GM23338 (cell line): Measurements from ENCODE around the gene NDUFA7. TPM values are rescaled to one million over a fixed set of nuclear protein-coding genes. Genes with fewer than 3 reads are reported as not detected.
"Not testable (repeated sequence)": the region's sequence is repeated elsewhere in the genome, so short reads cannot be mapped to it uniquely, and the experiment has no call there.

Experiments used
- ATAC-seq: fragments of 200-7000 bp; cut with Tn5 transposase; 3 replicates; pipeline ENCODE4 v1.9.1; 2020
- DNase-seq: peaks from one replicate; pipeline ENCODE4 v3.0.0-alpha.2; 2015; ENCODE audit warnings: low spot score
- H2AFZ ChIP-seq: fragments of 200-600 bp; sonication (generic); 2 replicates; pipeline ENCODE4 v1.8.0; 2016; ENCODE audit warnings: antibody characterized with exemption, mild to moderate bottlenecking, moderate library complexity
- H3F3A ChIP-seq: fragments of 200-600 bp; sonication (generic); replicated peaks from 2 replicates; pipeline ENCODE4 v1.8.0; 2017; ENCODE audit warnings: antibody characterized with exemption, mixed run types, low read depth
- H3K27ac ChIP-seq: fragments of 200-600 bp; sonication (generic); 2 replicates; pipeline ENCODE4 v1.6.1; 2016; ENCODE audit warnings: low read depth
- H3K27me3 ChIP-seq: fragments of 200-600 bp; sonication (generic); 2 replicates; pipeline ENCODE4 v1.8.0; 2016; ENCODE audit warnings: mild to moderate bottlenecking, mixed run types, moderate library complexity; ENCODE audit not compliant: insufficient read depth
- H3K36me3 ChIP-seq: fragments of 200-600 bp; sonication (generic); 2 replicates; pipeline ENCODE4 v1.8.0; 2016; ENCODE audit warnings: mild to moderate bottlenecking; ENCODE audit not compliant: insufficient read depth
- H3K4me1 ChIP-seq: fragments of 200-600 bp; sonication (generic); 2 replicates; pipeline ENCODE4 v1.8.0; 2016; ENCODE audit warnings: mild to moderate bottlenecking, moderate library complexity; ENCODE audit not compliant: insufficient read depth
- H3K4me2 ChIP-seq: fragments of 200-600 bp; sonication (generic); 2 replicates; pipeline ENCODE4 v1.7.1; 2017; ENCODE audit warnings: mixed run types
- H3K4me3 ChIP-seq: fragments of 200-600 bp; sonication (generic); 2 replicates; pipeline ENCODE4 v1.6.1; 2016; ENCODE audit warnings: mixed run types
- H3K79me2 ChIP-seq: fragments of 200-600 bp; sonication (generic); replicated peaks from 2 replicates; pipeline ENCODE4 v1.8.0; 2017; ENCODE audit warnings: mild to moderate bottlenecking; ENCODE audit not compliant: insufficient read depth
- H3K9me2 ChIP-seq: fragments of 200-600 bp; sonication (generic); 2 replicates; pipeline ENCODE4 v1.8.0; 2017; ENCODE audit not compliant: insufficient read depth
- H4K20me1 ChIP-seq: fragments of 200-600 bp; sonication (generic); replicated peaks from 2 replicates; pipeline ENCODE4 v1.8.0; 2017; ENCODE audit warnings: mild to moderate bottlenecking; ENCODE audit not compliant: insufficient read depth
- H3K27ac Mint-ChIP-seq: 2 replicates; pipeline ENCODE4 v1.8.0; 2020; ENCODE audit warnings: inconsistent platforms, mild to moderate bottlenecking, moderate library complexity, mixed read lengths
- H3K27me3 Mint-ChIP-seq: 3 replicates; pipeline ENCODE4 v1.8.0; 2022; ENCODE audit warnings: low read depth, mild to moderate bottlenecking, moderate library complexity, mixed read lengths, inconsistent platforms; ENCODE audit not compliant: insufficient read depth, poor library complexity
- H3K36me3 Mint-ChIP-seq: 3 replicates; pipeline ENCODE4 v1.8.0; 2021; ENCODE audit warnings: low read depth, mild to moderate bottlenecking, inconsistent platforms, moderate library complexity, mixed read lengths
- H3K4me1 Mint-ChIP-seq: 3 replicates; pipeline ENCODE4 v1.8.0; 2020; ENCODE audit warnings: mild to moderate bottlenecking, inconsistent platforms, mixed read lengths
- H3K4me3 Mint-ChIP-seq: 3 replicates; pipeline ENCODE4 v1.8.0; 2021; ENCODE audit warnings: moderate library complexity, mild to moderate bottlenecking, inconsistent platforms, mixed read lengths
- H3K9me3 Mint-ChIP-seq: 3 replicates; pipeline ENCODE4 v1.8.0; 2020; ENCODE audit warnings: moderate library complexity, mild to moderate bottlenecking, inconsistent platforms, mixed read lengths
- CREB1 ChIP-seq: fragments of 250-450 bp; sonication (Bioruptor Pico); IDR thresholded peaks from 2 replicates; pipeline ENCODE4 v1.5.0; 2020; ENCODE audit warnings: low read depth, mild to moderate bottlenecking, moderate library complexity
- EZH2 ChIP-seq: fragments of 200-600 bp; sonication (generic); IDR thresholded peaks from one replicate; pipeline ENCODE4 v1.8.0; 2017; ENCODE audit warnings: antibody characterized with exemption, mild to moderate bottlenecking, low read depth; ENCODE audit not compliant: unreplicated experiment
- EZH2phosphoT487 ChIP-seq: fragments of 200-600 bp; sonication (generic); IDR thresholded peaks from one replicate; pipeline ENCODE4 v1.8.1; 2018; ENCODE audit warnings: antibody characterized with exemption; ENCODE audit not compliant: unreplicated experiment
- JUNB ChIP-seq: IDR thresholded peaks from one replicate; pipeline ENCODE4 v1.6.1; 2016; ENCODE audit warnings: antibody characterized with exemption; ENCODE audit not compliant: unreplicated experiment
- STAT1 ChIP-seq: IDR thresholded peaks from one replicate; pipeline ENCODE4 v1.6.1; 2016; ENCODE audit warnings: antibody characterized with exemption; ENCODE audit not compliant: unreplicated experiment
- polyA plus RNA-seq: library from polyadenylated mRNA; unstranded; fragments of >200 nt; fragmentation: Nextera tagmentation; extraction: Ambion mirVana; gene quantifications from 2 replicates; pipeline ENCODE4 v1.2.1, GENCODE V29; 2016
- total RNA-seq: library from RNA; depleted of rRNA; stranded (reverse); fragments of >200 nt; shearing (Covaris generic); gene quantifications from 2 replicates; pipeline ENCODE4 v1.2.3, GENCODE V29; 2014
- TF ChIP-seq, protein P1 (sequence below): fragments of 250-450 bp; sonication (Bioruptor Pico); IDR thresholded peaks from 2 replicates; pipeline ENCODE4 v1.5.0; 2020; ENCODE audit warnings: mild to moderate bottlenecking, moderate library complexity
- TF ChIP-seq, protein P2 (sequence below): IDR thresholded peaks from one replicate; pipeline ENCODE4 v1.6.1; 2018; ENCODE audit warnings: antibody characterized with exemption; ENCODE audit not compliant: unreplicated experiment

The NDUFA7 gene
- total and polyA plus RNA-seq, 2 experiments from 2014 or later, result 35.1 to 344 TPM

DNA sequence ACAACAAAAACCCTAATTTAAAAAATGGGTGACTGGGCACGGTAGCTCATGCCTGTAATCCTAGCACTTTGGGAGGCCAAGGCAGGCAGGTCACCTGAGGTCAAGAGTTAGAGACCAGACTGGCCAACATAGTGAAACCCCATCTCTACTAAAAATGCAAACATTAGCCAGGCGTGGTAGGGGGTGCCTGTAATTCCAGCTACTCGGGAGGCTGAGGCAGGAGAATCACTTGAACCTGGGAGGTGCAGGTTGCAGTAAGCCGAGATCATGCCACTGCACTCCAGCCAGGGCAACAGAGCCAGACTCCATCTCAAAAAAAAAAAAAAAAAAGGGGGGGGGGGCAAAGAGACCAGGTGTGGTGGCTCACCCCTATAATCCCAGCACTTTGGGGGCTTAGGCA, 56.9 kb downstream of the NDUFA7 start:
- DNase-seq, H4K20me1 ChIP-seq, H3K9me3 Mint-ChIP-seq, H2AFZ ChIP-seq, H3K27ac Mint-ChIP-seq, H3K9me2 ChIP-seq, ATAC-seq, H3K4me2 ChIP-seq, H3K79me2 ChIP-seq, H3K4me3 ChIP-seq, H3K4me1 ChIP-seq, H3K27me3 ChIP-seq, H3K4me3 Mint-ChIP-seq, H3K36me3 ChIP-seq, H3K27ac ChIP-seq: not testable (repeated sequence)
- Mint-ChIP-seq H3K27me3 (peaks cover 13% of the 10 kb centered on the region), H3K4me1 (peaks cover 12% of the 10 kb centered on the region), H3K36me3 (peaks cover 25% of the 10 kb centered on the region)
- peaks cover 15% of the 10 kb centered on the region for H3F3A ChIP-seq

DNA sequence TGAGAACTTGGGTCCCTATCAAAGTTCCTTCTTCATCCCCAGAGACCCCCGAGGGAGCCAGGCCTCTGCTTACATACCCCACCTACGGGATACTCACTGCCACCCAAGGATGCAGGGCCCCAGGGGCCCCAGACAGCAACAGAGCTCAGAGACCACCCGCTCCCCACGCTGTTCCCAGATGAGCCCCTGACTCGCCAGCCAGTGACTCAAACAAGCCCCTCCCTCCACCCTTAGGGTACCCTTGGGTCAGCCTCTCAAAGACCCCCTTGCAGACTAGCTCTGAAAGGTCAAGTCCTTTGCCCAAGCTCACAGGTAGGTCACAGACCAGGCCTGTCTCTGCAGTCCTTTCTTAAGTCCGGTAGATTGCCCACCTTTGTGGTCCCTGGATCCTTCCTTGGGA, 58.7 kb downstream of the NDUFA7 start:
- Mint-ChIP-seq H3K36me3 (peaks cover 43% of the 10 kb centered on the region), H3K27ac (no peak overlapping the region), H3K4me3 (no peak overlapping the region), H3K9me3 (no peaks in the 10 kb centered on the region), H3K27me3 (peaks cover 13% of the 10 kb centered on the region), H3K4me1 (peaks cover 13% of the 10 kb centered on the region)
- peaks cover 13% of the 10 kb centered on the region for H3F3A ChIP-seq
- ATAC-seq (no peak), DNase-seq (no peak)
- no peak for TF ChIP-seq EZH2phosphoT487
- TF ChIP-seq JUNB, result no peak
- TF ChIP-seq CREB1 (CRISPR knock-in tag), result no peak
- H3K4me1 ChIP-seq, result 0 out of 2 replicates have a peak, but pooled peaks cover 6% of the 10 kb centered on the region
- H3K27me3 ChIP-seq, result no peaks in the 10 kb centered on the region
- H3K79me2 ChIP-seq, result no peaks in the 10 kb centered on the region
- no peak overlapping the region for H2AFZ ChIP-seq
- no peak overlapping the region for H3K4me3 ChIP-seq
- H3K27ac ChIP-seq, result no peak overlapping the region
- H4K20me1 ChIP-seq, result 0 out of 2 replicates have a peak, but pooled peaks cover 3% of the 10 kb centered on the region
- H3K4me2 ChIP-seq, result no peak overlapping the region
- no peaks in the 10 kb centered on the region for H3K9me2 ChIP-seq
- 0 out of 2 replicates have a peak, but pooled peaks cover 7% of the 10 kb centered on the region for H3K36me3 ChIP-seq

DNA sequence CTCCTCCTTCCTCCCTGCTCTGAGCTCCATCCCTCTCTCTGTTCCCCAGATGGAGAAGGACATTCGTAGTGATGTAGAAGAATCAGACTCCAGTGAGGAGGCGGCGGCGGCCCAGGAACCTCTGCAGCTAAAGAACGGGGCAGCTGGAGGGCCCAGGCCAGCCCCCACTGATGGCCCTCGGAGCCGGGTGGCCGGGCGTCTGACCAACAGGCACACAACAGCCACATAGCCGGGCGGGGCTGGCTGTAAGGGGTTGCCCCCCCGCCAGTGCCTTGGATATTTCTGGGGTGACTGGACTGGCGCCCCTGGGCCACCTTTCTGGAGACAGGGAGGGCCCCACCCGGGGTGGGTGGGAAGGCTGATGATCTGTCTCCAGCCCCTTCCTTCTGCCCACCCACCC, 59.3 kb downstream of the NDUFA7 start:
- Mint-ChIP-seq H3K27me3 (peaks cover 14% of the 10 kb centered on the region), H3K9me3 (no peaks in the 10 kb centered on the region), H3K4me3 (no peak overlapping the region), H3K36me3 (peaks cover 48% of the 10 kb centered on the region), H3K4me1 (peaks cover 15% of the 10 kb centered on the region), H3K27ac (no peak overlapping the region)
- Histone ChIP-seq H3F3A (peaks cover 10% of the 10 kb centered on the region), H3K36me3 (0 out of 2 replicates have a peak, but pooled peaks cover 7% of the 10 kb centered on the region), H3K4me2 (no peak overlapping the region), H3K27me3 (no peaks in the 10 kb centered on the region), H4K20me1 (0 out of 2 replicates have a peak, but pooled peaks cover 3% of the 10 kb centered on the region), H3K79me2 (no peaks in the 10 kb centered on the region), H3K4me1 (0 out of 2 replicates have a peak, but pooled peaks cover 6% of the 10 kb centered on the region), H3K4me3 (no peak overlapping the region), H3K27ac (no peak overlapping the region), H3K9me2 (no peaks in the 10 kb centered on the region), H2AFZ (no peak overlapping the region)
- ATAC-seq, result no peak
- DNase-seq, result no peak
- TF ChIP-seq, protein P1, sequence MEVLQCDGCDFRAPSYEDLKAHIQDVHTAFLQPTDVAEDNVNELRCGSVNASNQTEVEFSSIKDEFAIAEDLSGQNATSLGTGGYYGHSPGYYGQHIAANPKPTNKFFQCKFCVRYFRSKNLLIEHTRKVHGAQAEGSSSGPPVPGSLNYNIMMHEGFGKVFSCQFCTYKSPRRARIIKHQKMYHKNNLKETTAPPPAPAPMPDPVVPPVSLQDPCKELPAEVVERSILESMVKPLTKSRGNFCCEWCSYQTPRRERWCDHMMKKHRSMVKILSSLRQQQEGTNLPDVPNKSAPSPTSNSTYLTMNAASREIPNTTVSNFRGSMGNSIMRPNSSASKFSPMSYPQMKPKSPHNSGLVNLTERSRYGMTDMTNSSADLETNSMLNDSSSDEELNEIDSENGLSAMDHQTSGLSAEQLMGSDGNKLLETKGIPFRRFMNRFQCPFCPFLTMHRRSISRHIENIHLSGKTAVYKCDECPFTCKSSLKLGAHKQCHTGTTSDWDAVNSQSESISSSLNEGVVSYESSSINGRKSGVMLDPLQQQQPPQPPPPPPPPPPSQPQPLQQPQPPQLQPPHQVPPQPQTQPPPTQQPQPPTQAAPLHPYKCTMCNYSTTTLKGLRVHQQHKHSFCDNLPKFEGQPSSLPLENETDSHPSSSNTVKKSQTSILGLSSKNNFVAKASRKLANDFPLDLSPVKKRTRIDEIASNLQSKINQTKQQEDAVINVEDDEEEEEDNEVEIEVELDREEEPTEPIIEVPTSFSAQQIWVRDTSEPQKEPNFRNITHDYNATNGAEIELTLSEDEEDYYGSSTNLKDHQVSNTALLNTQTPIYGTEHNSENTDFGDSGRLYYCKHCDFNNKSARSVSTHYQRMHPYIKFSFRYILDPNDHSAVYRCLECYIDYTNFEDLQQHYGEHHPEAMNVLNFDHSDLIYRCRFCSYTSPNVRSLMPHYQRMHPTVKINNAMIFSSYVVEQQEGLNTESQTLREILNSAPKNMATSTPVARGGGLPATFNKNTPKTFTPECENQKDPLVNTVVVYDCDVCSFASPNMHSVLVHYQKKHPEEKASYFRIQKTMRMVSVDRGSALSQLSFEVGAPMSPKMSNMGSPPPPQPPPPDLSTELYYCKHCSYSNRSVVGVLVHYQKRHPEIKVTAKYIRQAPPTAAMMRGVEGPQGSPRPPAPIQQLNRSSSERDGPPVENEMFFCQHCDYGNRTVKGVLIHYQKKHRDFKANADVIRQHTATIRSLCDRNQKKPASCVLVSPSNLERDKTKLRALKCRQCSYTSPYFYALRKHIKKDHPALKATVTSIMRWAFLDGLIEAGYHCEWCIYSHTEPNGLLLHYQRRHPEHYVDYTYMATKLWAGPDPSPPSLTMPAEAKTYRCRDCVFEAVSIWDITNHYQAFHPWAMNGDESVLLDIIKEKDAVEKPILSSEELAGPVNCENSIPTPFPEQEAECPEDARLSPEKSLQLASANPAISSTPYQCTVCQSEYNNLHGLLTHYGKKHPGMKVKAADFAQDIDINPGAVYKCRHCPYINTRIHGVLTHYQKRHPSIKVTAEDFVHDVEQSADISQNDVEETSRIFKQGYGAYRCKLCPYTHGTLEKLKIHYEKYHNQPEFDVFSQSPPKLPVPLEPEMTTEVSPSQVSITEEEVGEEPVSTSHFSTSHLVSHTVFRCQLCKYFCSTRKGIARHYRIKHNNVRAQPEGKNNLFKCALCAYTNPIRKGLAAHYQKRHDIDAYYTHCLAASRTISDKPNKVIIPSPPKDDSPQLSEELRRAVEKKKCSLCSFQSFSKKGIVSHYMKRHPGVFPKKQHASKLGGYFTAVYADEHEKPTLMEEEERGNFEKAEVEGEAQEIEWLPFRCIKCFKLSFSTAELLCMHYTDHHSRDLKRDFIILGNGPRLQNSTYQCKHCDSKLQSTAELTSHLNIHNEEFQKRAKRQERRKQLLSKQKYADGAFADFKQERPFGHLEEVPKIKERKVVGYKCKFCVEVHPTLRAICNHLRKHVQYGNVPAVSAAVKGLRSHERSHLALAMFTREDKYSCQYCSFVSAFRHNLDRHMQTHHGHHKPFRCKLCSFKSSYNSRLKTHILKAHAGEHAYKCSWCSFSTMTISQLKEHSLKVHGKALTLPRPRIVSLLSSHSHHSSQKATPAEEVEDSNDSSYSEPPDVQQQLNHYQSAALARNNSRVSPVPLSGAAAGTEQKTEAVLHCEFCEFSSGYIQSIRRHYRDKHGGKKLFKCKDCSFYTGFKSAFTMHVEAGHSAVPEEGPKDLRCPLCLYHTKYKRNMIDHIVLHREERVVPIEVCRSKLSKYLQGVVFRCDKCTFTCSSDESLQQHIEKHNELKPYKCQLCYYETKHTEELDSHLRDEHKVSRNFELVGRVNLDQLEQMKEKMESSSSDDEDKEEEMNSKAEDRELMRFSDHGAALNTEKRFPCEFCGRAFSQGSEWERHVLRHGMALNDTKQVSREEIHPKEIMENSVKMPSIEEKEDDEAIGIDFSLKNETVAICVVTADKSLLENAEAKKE (CRISPR knock-in tag), result no peak
- TF ChIP-seq STAT1 (no peak), EZH2phosphoT487 (no peak), CREB1 (CRISPR knock-in tag) (no peak), JUNB (no peak), EZH2 (no peak)
- TF ChIP-seq, protein P2, sequence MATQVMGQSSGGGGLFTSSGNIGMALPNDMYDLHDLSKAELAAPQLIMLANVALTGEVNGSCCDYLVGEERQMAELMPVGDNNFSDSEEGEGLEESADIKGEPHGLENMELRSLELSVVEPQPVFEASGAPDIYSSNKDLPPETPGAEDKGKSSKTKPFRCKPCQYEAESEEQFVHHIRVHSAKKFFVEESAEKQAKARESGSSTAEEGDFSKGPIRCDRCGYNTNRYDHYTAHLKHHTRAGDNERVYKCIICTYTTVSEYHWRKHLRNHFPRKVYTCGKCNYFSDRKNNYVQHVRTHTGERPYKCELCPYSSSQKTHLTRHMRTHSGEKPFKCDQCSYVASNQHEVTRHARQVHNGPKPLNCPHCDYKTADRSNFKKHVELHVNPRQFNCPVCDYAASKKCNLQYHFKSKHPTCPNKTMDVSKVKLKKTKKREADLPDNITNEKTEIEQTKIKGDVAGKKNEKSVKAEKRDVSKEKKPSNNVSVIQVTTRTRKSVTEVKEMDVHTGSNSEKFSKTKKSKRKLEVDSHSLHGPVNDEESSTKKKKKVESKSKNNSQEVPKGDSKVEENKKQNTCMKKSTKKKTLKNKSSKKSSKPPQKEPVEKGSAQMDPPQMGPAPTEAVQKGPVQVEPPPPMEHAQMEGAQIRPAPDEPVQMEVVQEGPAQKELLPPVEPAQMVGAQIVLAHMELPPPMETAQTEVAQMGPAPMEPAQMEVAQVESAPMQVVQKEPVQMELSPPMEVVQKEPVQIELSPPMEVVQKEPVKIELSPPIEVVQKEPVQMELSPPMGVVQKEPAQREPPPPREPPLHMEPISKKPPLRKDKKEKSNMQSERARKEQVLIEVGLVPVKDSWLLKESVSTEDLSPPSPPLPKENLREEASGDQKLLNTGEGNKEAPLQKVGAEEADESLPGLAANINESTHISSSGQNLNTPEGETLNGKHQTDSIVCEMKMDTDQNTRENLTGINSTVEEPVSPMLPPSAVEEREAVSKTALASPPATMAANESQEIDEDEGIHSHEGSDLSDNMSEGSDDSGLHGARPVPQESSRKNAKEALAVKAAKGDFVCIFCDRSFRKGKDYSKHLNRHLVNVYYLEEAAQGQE, result no peak
